ENCODE results near the gene NUB1. TPM values are rescaled to one million over a fixed set of nuclear protein-coding genes. Genes with fewer than 3 reads are reported as not detected.
"Not testable (repeated sequence)": the region's sequence is repeated elsewhere in the genome, so short reads cannot be mapped to it uniquely, and the experiment has no call there.

The NUB1 gene, protein sequence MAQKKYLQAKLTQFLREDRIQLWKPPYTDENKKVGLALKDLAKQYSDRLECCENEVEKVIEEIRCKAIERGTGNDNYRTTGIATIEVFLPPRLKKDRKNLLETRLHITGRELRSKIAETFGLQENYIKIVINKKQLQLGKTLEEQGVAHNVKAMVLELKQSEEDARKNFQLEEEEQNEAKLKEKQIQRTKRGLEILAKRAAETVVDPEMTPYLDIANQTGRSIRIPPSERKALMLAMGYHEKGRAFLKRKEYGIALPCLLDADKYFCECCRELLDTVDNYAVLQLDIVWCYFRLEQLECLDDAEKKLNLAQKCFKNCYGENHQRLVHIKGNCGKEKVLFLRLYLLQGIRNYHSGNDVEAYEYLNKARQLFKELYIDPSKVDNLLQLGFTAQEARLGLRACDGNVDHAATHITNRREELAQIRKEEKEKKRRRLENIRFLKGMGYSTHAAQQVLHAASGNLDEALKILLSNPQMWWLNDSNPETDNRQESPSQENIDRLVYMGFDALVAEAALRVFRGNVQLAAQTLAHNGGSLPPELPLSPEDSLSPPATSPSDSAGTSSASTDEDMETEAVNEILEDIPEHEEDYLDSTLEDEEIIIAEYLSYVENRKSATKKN
- total RNA-seq: 36.5 and 40.4 TPM in 2 replicates

DNA sequence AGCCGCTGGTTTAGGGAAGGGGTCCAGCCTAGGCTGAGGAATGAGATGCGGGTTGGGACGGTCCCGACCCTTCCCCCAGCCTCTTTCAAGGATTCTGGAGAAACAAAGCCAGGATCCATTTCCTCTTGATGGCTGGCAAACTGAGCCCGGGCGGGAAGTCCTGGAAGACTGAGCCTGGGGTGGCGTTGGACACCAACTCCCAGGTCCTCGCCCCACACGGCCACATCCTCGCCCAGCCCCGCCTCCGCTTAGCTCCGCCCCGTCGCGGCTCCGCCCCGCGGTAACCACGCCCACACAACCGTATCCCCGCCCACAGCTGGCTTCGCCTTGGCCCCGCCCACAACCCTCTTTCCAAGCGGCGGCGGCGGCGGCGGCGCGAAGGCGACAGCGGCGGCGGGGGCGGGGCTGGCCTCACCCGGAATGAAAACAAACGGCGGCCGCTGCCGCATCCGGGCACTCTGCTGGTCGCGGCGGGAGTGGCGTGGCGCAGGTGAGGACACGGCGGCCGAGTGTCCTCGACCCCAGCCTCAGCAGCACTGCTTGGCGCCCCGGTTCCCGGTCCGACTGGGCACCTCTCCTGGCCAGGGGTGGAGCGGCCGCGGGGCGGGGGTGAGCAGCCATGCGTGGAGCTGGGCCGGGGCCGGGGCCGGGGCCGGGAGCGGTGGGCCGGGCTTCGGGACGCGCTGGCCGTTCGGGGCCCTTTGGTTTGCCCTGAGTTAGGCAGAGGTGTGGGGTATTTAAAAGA lies at the start of gene NUB1:
Gene NUB1 (plus strand): TSS at position 456 of the 745 bp plus-strand sequence. CDS start 3,538 bp downstream, outside the sequence.
- peak within 1 kb of the TSS; percentile 87 for H3K27ac Mint-ChIP-seq
- H3K9me3 Mint-ChIP-seq: peaks cover 5% of the 10 kb centered on the region

DNA sequence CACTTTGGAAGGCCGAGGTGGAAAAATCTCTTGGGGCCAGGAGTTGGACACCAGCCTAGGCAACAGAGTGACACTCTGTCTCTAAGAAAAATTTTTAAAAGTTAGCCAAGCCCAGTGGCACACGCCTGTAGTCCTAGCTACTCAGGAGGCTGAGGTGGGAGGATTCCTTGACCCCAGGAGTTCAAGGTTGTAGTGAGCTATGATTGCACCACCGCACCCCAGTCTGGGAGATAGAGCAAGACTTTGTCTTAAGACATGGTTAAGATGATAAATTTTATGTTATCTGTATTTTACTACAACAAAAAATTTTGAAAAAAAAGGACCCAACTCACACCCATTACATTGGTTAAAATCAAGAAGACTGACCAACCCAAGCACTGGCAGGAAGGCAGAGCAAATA lies 48.8 kb upstream of the NUB1 start:
- Mint-ChIP-seq H3K27me3 (peaks cover 19% of the 10 kb centered on the region), H3K4me1 (no peaks in the 10 kb centered on the region), H3K36me3 (ENCODE audit: low read depth) (no peaks in the 10 kb centered on the region), H3K4me3 (no peak overlapping the region), H3K27ac (no peak overlapping the region), H3K9me3 (peaks cover 1% of the 10 kb centered on the region)
- DNase-seq: no peak
- intact Hi-C loops (cut with micrococcal nuclease): no loop called here

More for the DNA sequence above, at the start of gene NUB1:
- no peaks in the 10 kb centered on the region for H3K27me3 Mint-ChIP-seq
- H3K4me1 Mint-ChIP-seq: peaks cover 22% of the 10 kb centered on the region
- peak within 1 kb of the TSS; percentile 85 for H3K4me3 Mint-ChIP-seq
- peak; percentile 98 for DNase-seq
- intact Hi-C loops (cut with micrococcal nuclease): loop anchor here (1.0 to 10.0 kb wide), 4 partner anchors 9 to 587 kb away; no protein-coding TSS in a partner anchor
- peaks cover 13% of the 10 kb centered on the region for H3K36me3 Mint-ChIP-seq (ENCODE audit: low read depth)

DNA sequence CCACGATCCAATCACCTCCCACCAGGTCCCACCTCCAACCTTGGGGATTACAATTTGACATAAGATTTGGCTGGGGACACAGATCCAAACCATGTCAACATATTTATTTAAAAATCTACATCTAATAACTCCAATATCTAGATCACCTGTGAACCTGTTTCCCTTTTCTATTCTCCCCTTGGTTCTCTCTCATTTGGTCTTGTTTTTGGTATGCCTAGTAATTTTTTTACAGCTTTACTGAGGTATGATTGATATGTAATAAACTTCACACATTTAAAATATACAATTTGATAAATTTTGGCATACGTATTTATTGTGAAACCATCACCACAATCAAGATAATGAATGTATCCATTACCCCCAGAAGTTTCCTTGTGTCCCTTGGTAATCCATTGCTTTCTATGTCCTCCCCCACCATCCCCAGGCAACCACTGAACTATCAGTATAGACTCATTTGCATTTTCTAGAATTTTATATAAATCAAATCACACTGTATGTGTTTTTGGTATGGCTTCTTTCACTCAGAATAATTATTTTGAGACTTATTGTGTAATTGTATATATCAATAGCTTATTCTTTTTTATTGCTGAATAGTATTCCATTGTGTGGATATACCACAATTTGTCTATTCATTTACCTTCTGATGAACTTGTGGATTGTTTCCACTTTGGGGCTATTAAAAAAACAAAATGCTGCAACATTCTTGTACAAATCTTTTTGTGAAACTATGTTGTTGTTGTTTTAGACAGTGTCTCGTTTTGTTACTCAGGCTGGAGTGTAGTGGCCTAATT lies 45.2 kb upstream of the NUB1 start:
- no peak overlapping the region for H3K4me3 Mint-ChIP-seq

DNA sequence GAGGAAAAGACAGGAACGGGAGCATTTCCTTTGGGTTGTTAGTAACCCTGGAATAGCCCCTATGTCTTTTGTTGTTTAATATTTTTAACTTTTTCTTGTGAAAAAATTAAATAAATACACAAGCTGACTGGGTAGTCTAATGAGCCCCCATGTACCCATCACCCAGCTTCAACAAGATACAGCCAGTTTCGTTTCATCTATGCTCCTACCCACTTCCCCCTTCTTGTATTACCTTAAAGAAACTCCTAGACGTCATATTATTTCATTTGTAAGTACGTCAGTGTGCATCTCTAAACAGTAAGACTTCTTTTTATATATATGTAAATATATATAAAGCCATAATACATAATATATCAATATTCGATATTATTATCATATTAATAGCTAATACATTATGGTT lies 42.8 kb upstream of the NUB1 start:
- no peaks in the 10 kb centered on the region for H3K36me3 Mint-ChIP-seq (ENCODE audit: low read depth)
- intact Hi-C loops (cut with micrococcal nuclease): no loop called here
- peaks cover 29% of the 10 kb centered on the region for H3K27me3 Mint-ChIP-seq
- H3K4me3 Mint-ChIP-seq: no peak overlapping the region
- peaks cover 4% of the 10 kb centered on the region for H3K9me3 Mint-ChIP-seq
- H3K4me1 Mint-ChIP-seq: peaks cover 3% of the 10 kb centered on the region
- DNase-seq: no peak
- no peak overlapping the region for H3K27ac Mint-ChIP-seq

More for the DNA sequence above, 45.2 kb upstream of the NUB1 start:
- Mint-ChIP-seq H3K36me3 (ENCODE audit: low read depth) (no peaks in the 10 kb centered on the region), H3K27me3 (peaks cover 30% of the 10 kb centered on the region), H3K9me3 (peaks cover 4% of the 10 kb centered on the region), H3K27ac (no peak overlapping the region), H3K4me1 (no peaks in the 10 kb centered on the region)
- intact Hi-C loops (cut with micrococcal nuclease): no loop called here
- no peak for DNase-seq

DNA sequence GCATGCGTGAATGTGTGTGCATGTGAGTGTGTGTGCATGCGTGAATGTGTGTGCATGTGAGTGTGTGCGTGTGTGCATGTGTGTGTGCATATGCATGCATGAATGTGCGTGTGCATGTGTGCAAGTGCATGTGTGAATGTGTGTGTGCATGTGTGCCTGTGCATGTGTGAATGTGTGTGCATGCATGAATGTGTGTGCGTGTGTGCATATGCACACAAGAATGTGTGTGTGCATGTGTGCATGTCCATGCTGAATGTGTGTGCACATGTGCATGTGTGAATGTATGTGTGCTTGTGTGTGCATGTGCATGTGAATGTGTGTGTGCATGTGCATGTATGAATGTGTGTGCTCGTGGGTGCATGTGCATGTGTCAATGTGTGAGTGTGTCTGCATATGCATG lies 42.1 kb upstream of the NUB1 start:
- peaks cover 4% of the 10 kb centered on the region for H3K9me3 Mint-ChIP-seq
- peaks cover 22% of the 10 kb centered on the region for H3K27me3 Mint-ChIP-seq
- DNase-seq: no peak
- peaks cover 3% of the 10 kb centered on the region for H3K4me1 Mint-ChIP-seq
- no peak overlapping the region for H3K27ac Mint-ChIP-seq
- H3K36me3 Mint-ChIP-seq (ENCODE audit: low read depth): no peaks in the 10 kb centered on the region
- intact Hi-C loops (cut with micrococcal nuclease): no loop called here
- no peak overlapping the region for H3K4me3 Mint-ChIP-seq

DNA sequence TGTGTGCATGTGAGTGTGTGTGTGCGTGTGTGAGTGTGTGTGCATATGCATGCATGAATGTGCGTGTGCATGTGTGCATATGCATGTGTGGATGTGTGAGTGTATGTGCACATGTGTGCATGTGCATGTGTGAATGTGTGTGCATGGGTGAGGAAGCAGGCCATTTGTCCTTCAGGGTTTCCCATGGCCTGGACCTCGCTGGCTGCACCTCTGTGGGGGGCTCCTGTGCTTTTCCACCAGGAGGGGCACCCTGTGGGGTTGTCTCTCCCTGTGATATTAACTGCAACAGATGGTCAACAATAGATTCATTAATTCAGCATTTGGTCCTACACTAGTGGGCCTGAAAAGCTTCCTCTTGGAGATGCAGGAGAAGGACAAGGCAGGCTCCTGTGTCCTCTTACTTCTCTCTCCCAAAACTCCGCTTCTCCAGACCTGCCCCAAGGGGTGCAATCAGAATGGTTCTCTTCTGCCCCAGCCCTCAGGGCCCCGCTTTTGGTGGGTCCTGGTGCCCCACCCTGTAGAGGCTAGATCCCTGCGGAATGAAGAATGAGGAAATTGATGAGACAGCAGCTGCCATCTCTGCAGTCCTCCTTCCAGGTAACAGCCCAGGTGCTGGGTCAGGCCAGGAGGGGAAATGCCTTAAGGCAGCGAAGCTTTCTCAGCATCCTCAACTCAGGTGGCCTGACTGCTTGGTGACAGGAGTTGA lies 41.5 kb upstream of the NUB1 start:
- Mint-ChIP-seq H3K9me3 (peaks cover 4% of the 10 kb centered on the region), H3K27me3 (peaks cover 23% of the 10 kb centered on the region), H3K36me3 (ENCODE audit: low read depth) (no peaks in the 10 kb centered on the region), H3K27ac (no peak overlapping the region), H3K4me1 (peaks cover 6% of the 10 kb centered on the region), H3K4me3 (no peak overlapping the region)
- intact Hi-C loops (cut with micrococcal nuclease): no loop called here
- no peak for DNase-seq

DNA sequence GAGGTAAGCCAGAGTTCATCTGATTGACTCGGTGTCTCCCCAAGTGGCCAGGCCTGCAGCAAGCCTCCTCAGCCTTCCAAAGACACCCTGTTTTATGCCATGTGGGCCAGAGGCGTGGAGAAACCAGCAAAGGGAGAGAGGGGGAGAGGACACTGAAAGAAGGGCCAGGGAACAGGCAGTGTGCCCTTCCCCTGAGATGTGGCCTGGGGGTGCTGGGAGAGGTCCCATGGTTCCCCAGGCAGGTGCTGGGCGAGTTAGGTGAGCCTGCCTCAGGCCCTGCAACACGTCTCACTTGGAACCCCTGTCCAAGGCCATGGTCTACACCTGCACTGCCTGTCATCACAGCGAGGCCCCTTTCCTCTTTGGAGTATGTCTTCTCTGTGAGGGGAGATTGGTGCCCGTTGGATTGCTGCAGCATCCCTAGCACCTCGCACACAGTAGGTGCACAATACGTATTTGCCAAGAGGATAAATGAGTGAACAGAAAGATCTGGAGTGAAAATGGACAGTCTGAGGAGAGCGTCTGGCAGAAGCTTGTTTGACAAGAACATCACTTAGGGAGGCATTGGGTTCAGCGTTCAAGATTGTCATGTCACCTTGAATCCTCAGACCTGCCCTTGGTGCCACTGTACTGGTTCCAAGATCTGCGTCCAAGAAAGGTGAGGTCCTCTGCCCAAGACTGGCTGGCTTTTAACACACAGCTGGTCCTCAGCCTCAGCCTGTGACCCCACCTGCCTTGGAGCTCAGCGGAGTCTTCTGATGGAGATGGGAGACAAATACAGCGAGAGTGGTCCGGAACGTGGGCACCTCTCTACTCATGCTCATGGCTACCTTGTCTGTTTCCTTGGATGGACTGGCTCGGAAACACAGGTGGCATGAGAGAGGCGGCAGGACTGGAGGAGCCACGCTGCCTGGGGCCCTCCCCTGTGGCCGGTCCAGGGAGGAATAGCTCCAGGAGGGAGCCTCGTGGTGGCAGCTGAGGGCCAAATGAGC lies 39.8 kb upstream of the NUB1 start:
- no peak overlapping the region for H3K27ac Mint-ChIP-seq
- no peak for DNase-seq
- intact Hi-C loops (cut with micrococcal nuclease): no loop called here
- peaks cover 27% of the 10 kb centered on the region for H3K27me3 Mint-ChIP-seq
- H3K4me3 Mint-ChIP-seq: no peak overlapping the region
- peaks cover 14% of the 10 kb centered on the region for H3K4me1 Mint-ChIP-seq
- H3K36me3 Mint-ChIP-seq (ENCODE audit: low read depth): no peaks in the 10 kb centered on the region
- peaks cover 4% of the 10 kb centered on the region for H3K9me3 Mint-ChIP-seq

DNA sequence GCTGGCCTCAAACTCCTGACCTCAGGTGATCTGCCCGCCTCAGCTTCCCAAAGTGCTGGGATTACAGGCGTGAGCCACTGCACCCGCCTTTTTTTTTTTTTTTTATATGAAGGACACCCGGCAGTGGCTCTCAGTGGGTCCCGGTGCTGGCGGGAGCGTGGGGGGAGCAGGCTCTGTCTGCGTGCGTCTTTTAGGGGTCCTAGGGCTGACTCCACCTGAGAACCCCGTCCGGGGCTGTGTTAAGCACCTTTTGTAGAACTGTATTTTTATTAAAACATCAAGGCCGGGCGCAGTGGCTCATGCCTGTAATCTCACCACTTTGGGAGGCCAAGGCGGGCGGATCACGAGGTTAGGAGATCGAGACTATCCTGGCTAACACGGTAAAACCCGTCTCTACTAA lies 37.4 kb upstream of the NUB1 start:
- Mint-ChIP-seq H3K4me1 (peaks cover 14% of the 10 kb centered on the region), H3K27me3 (peaks cover 25% of the 10 kb centered on the region)
- H3K4me3 Mint-ChIP-seq; H3K36me3 Mint-ChIP-seq (ENCODE audit: low read depth); intact Hi-C loops (cut with micrococcal nuclease); H3K9me3 Mint-ChIP-seq; H3K27ac Mint-ChIP-seq; DNase-seq: not testable (repeated sequence)

DNA sequence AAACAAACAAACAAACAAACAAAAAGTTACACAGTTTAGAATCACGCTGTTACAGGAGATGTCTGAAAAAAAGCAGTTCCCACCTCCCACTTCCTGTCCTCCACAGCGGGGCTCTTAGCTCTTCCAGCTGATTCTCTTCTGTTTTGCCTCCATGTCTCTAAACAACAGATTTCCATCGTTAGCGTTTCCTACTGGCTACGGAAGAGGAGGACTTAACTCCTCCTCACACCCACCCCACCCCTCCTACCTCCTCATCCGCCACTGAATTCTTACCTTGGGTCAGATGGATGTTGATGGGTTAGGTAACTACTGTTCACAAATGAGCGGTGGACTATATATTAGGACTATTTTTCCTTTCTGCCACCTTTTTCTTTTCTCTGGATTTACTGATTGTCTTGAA lies 36.8 kb upstream of the NUB1 start:
- intact Hi-C loops (cut with micrococcal nuclease): no loop called here
- Mint-ChIP-seq H3K36me3 (ENCODE audit: low read depth) (no peaks in the 10 kb centered on the region), H3K27me3 (peaks cover 22% of the 10 kb centered on the region)

DNA sequence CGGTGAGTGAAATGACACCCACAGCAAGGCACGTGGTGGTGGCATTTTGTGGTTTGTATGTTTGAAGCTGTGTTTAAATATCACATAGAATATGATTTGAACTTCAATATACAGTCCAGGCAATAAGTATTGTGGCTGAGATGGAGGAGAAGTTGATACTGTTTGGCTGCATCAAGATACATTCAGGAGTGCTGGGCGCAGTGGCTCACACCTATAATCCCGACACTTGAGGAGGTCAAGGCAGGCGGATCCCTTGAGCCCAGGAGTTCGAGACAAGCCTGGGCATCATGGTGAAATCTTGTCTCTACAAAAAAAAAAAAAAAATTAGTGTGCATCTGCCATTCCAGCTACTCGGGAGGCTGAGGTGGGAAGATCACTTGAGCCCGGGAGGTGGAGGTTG lies 35.2 kb upstream of the NUB1 start:
- Mint-ChIP-seq H3K27me3 (peaks cover 19% of the 10 kb centered on the region), H3K36me3 (ENCODE audit: low read depth) (no peaks in the 10 kb centered on the region), H3K9me3 (no peaks in the 10 kb centered on the region), H3K4me1 (peaks cover 16% of the 10 kb centered on the region), H3K4me3 (no peak overlapping the region), H3K27ac (no peak overlapping the region)
- intact Hi-C loops (cut with micrococcal nuclease): no loop called here
- no peak for DNase-seq

More for the DNA sequence above, 36.8 kb upstream of the NUB1 start:
- DNase-seq: no peak
- Mint-ChIP-seq H3K4me1 (peaks cover 16% of the 10 kb centered on the region), H3K27ac (no peak overlapping the region), H3K4me3 (peak overlapping the region; percentile 55), H3K9me3 (no peaks in the 10 kb centered on the region)

DNA sequence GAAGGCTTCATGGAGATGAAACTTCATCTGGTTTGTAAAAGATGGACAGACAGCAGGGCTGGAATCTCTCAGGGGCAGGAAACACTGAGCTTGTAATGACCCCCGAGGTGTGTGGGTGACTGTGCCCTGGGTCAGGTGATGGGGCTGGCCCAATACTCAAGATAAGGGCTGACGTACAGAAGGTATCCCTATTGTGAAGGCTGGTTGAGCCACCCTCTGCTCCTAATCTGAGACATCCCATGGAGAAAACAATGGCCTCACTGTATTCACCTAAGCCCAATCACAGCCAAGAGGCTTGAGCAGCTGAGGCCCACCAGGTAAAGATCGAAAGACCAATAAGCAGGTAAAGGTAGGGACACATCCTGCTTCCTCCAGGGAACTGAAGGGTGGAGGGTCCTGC lies 34.8 kb upstream of the NUB1 start:
- Mint-ChIP-seq H3K27me3 (peaks cover 16% of the 10 kb centered on the region), H3K9me3 (no peaks in the 10 kb centered on the region), H3K4me1 (peaks cover 16% of the 10 kb centered on the region), H3K36me3 (ENCODE audit: low read depth) (no peaks in the 10 kb centered on the region), H3K27ac (no peak overlapping the region), H3K4me3 (no peak overlapping the region)
- no peak for DNase-seq
- intact Hi-C loops (cut with micrococcal nuclease): no loop called here

DNA sequence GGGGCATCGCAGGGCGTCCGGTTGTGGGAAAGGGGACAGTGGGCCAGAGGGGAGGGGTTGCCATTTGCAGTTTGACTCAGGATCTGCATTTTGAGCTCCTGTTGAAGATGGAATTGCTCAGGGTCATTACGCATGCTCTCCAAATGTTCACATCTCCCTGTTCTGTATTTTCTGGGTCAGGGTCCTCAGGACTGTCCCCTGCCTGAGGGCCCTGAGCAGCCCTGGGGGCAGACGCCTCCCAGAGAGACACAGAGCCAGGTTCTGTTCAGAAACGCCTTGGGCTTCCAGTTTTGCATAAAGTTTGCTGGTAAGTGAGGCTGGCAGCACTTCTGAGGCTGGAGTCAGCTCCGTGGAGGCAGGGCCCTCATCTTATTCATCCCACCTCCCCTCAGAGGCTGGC lies 34.1 kb upstream of the NUB1 start:
- Mint-ChIP-seq H3K27me3 (peaks cover 16% of the 10 kb centered on the region), H3K4me1 (peaks cover 16% of the 10 kb centered on the region), H3K27ac (no peak overlapping the region), H3K4me3 (no peak overlapping the region), H3K36me3 (ENCODE audit: low read depth) (no peaks in the 10 kb centered on the region), H3K9me3 (no peaks in the 10 kb centered on the region)
- intact Hi-C loops (cut with micrococcal nuclease): no loop called here
- no peak for DNase-seq

Measured in activated CD4-positive, alpha-beta T cell treated with anti-CD3 and anti-CD28 coated beads, Interleukin-2, amount 10 ng/mL, durations not matched to agents 24 days and 14 days (primary cell).